CD14-positive monocyte (primary cell): ENCODE data around the gene FBL. TPM values are rescaled to one million over a fixed set of nuclear protein-coding genes. Genes with fewer than 3 reads are reported as not detected.

ENCODE experiments used
- DNase-seq, 3 donors: peaks; one replicate each; pipeline ENCODE4 v3.0.0-alpha.2; 2011 to 2022
- H2AFZ ChIP-seq: 2 replicates; pipeline ENCODE4 v1.6.0; 2012; ENCODE audit warnings: mild to moderate bottlenecking, low read depth, low read length, inconsistent platforms; ENCODE audit not compliant: insufficient read depth, poor library complexity, severe bottlenecking
- H3K27ac ChIP-seq, 2 donors: 1 replicate in 1 of 2; 2 replicates in 1 of 2; pipeline ENCODE4 v1.5.1; 2012 to 2013; ENCODE audit warnings: low read length in 2 of 2, control low read depth in 1 of 2, inconsistent platforms in 1 of 2, low read depth in 1 of 2, mild to moderate bottlenecking in 1 of 2
- H3K27me3 ChIP-seq, 2 donors: one replicate each; pipeline versions ENCODE4 v1.6.0 to v1.6.1; 2011 to 2013; ENCODE audit warnings: low read length in 2 of 2; ENCODE audit not compliant: control insufficient read depth in 2 of 2, insufficient read depth in 2 of 2
- H3K36me3 ChIP-seq, 2 donors: replicated peaks in 1 of 2; 1 replicate in 1 of 2; 2 replicates in 1 of 2; pipeline versions ENCODE4 v1.5.1 to v1.6.1; 2012 to 2013; ENCODE audit warnings: low read length in 2 of 2, control low read depth in 1 of 2, inconsistent platforms in 1 of 2, mild to moderate bottlenecking in 1 of 2; ENCODE audit not compliant: insufficient read depth in 2 of 2, control insufficient read depth in 1 of 2
- H3K4me1 ChIP-seq, 2 donors: 1 replicate in 1 of 2; 2 replicates in 1 of 2; pipeline versions ENCODE4 v1.5.1 to v1.6.1; 2012 to 2013; ENCODE audit warnings: low read length in 2 of 2, control low read depth in 1 of 2, inconsistent platforms in 1 of 2, mild to moderate bottlenecking in 1 of 2, moderate library complexity in 1 of 2; ENCODE audit not compliant: insufficient read depth in 2 of 2, control insufficient read depth in 1 of 2
- H3K4me2 ChIP-seq: replicated peaks from 2 replicates; pipeline ENCODE3; 2012; ENCODE audit warnings: low read length, moderate library complexity, mild to moderate bottlenecking; ENCODE audit not compliant: poor library complexity, severe bottlenecking; ENCODE audit errors: extremely low read depth
- H3K4me3 ChIP-seq, 3 experiments: fragments of 200-600 bp in 1 of 3; sonication (generic) in 1 of 3; replicated peaks in 1 of 3; 1 replicate in 2 of 3; 2 replicates in 1 of 3; pipeline ENCODE4 v1.5.1; 2011 to 2013; ENCODE audit warnings: low read length in 3 of 3, mild to moderate bottlenecking in 3 of 3, control low read depth in 2 of 3, low read depth in 2 of 3, inconsistent platforms in 1 of 3, moderate library complexity in 1 of 3
- H3K79me2 ChIP-seq: 2 replicates; pipeline ENCODE4 v1.6.0; 2012; ENCODE audit warnings: mild to moderate bottlenecking, control low read depth, inconsistent platforms, low read length, moderate library complexity; ENCODE audit not compliant: insufficient read depth
- H3K9ac ChIP-seq: 2 replicates; pipeline ENCODE4 v1.6.0; 2017; ENCODE audit warnings: low read length, mild to moderate bottlenecking; ENCODE audit not compliant: insufficient read depth, poor library complexity, severe bottlenecking
- H3K9me3 ChIP-seq, 2 donors: replicated peaks in 1 of 2; 1 replicate in 1 of 2; 2 replicates in 1 of 2; pipeline versions ENCODE4 v1.5.1 to v1.6.1; 2012 to 2013; ENCODE audit warnings: low read length in 2 of 2, control low read depth in 1 of 2; ENCODE audit not compliant: control insufficient read depth in 1 of 2, insufficient read depth in 1 of 2
- H4K20me1 ChIP-seq: 2 replicates; pipeline ENCODE4 v1.6.0; 2012; ENCODE audit warnings: mild to moderate bottlenecking, low read length, control low read depth, moderate library complexity; ENCODE audit not compliant: insufficient read depth
- H3K27ac Mint-ChIP-seq, 7 donors: one replicate each; pipeline ENCODE4 v1.8.0; 2020; ENCODE audit warnings: mild to moderate bottlenecking in 7 of 7, mixed read lengths in 7 of 7, moderate library complexity in 6 of 7, inconsistent platforms in 2 of 7
- H3K27me3 Mint-ChIP-seq, 3 donors: one replicate each; pipeline ENCODE4 v1.8.0; 2021 to 2022; ENCODE audit warnings: low read depth in 3 of 3, mild to moderate bottlenecking in 3 of 3, mixed read lengths in 3 of 3, moderate library complexity in 3 of 3, inconsistent platforms in 1 of 3
- H3K36me3 Mint-ChIP-seq, 2 donors: one replicate each; pipeline ENCODE4 v1.8.0; 2020; ENCODE audit warnings: mixed read lengths in 2 of 2, inconsistent platforms in 1 of 2, mild to moderate bottlenecking in 1 of 2
- H3K4me1 Mint-ChIP-seq: one replicate; pipeline ENCODE4 v1.8.0; 2020; ENCODE audit warnings: mild to moderate bottlenecking, mixed read lengths
- H3K4me3 Mint-ChIP-seq, 2 donors: one replicate each; pipeline ENCODE4 v1.8.0; 2020; ENCODE audit warnings: mild to moderate bottlenecking in 2 of 2, mixed read lengths in 2 of 2, moderate library complexity in 1 of 2
- H3K9me3 Mint-ChIP-seq, 7 donors: one replicate each; pipeline ENCODE4 v1.8.0; 2020 to 2022; ENCODE audit warnings: mixed read lengths in 7 of 7, mild to moderate bottlenecking in 6 of 7, moderate library complexity in 6 of 7, inconsistent platforms in 2 of 7
- CTCF ChIP-seq: fragments of 200-600 bp; IDR thresholded peaks from one replicate; pipeline ENCODE4 v1.8.0; 2022; ENCODE audit warnings: antibody characterized with exemption, mild to moderate bottlenecking
- WGBS: methylation state at CpG from one replicate; pipeline ENCODE4 v1.1.5; 2013; ENCODE audit warnings: missing lambda C conversion rate; ENCODE audit not compliant: insufficient coverage; 5-methylcytosine and 5-hydroxymethylcytosine counted together
- intact Hi-C, 2 donors: fragments of 100-400 bp; cut with micrococcal nuclease; formaldehyde crosslinking; loops; one replicate each; pipeline versions ENCODE4 v1.15.0 to v1.15.1; 2023
- polyA plus RNA-seq, 3 donors: library from polyadenylated mRNA; depleted of rRNA in 1 of 3; unstranded in 2 of 3; stranded (reverse) in 1 of 3; fragments of 300-500 nt in 2 of 3; fragments of >200 nt in 1 of 3; fragmentation: Illumina TruSeq in 2 of 3; gene quantifications; 1 replicate in 2 of 3; 2 replicates in 1 of 3; pipeline ENCODE4 v1.2.3, GENCODE V29; 2012 to 2021

Gene FBL
- polyA plus RNA-seq, 3 donors = 57.1 to 157 (median 60.3) TPM

- Histone ChIP-seq H3K4me2 (no peak overlapping the region), H3K79me2 (peaks cover 3% of the 10 kb centered on the region), H3K4me1 (peaks cover 32 to 47% of the 10 kb centered on the region in 2 donors), H3K36me3 (peaks cover 38 to 58% of the 10 kb centered on the region in 2 donors), H4K20me1 (peaks cover 8% of the 10 kb centered on the region), H2AFZ (no peak overlapping the region), H3K27me3 (no peaks in the 10 kb centered on the region), H3K27ac (no peak overlapping the region), H3K9ac (no peak overlapping the region), H3K9me3 (no peaks in the 10 kb centered on the region), H3K4me3 (no peak overlapping the region)
- Mint-ChIP-seq H3K4me1 (peaks cover 27% of the 10 kb centered on the region), H3K27me3 (peaks cover 0 to 1% (median 0%) of the 10 kb centered on the region in 3 donors), H3K27ac (no peak overlapping the region), H3K36me3 (peaks cover 37 to 60% of the 10 kb centered on the region in 2 donors), H3K4me3 (no peak overlapping the region), H3K9me3 (no peaks in the 10 kb centered on the region)
- DNase-seq = no peak
- WGBS = 98% methylated on average over 10 of the region's 13 CpGs
- TF ChIP-seq CTCF = no peak
- intact Hi-C loops = no loop called here
These were observed 19.0 kb downstream of the FBL start for GRCh38 chr19:39827216-39827615.

GRCh38 chr19:39826311-39826945 lies 19.8 kb downstream of the FBL start:
- intact Hi-C loops = no loop called here
- peaks cover 38 to 54% of the 10 kb centered on the region in 2 donors for H3K36me3 ChIP-seq
- peak overlapping the region in 1 of 7 donors; percentile 26 for H3K27ac Mint-ChIP-seq

More at GRCh38 chr19:39826311-39826945, 19.8 kb downstream of the FBL start:
- Histone ChIP-seq H2AFZ (no peak overlapping the region), H3K4me3 (no peak overlapping the region), H3K79me2 (peaks cover 3% of the 10 kb centered on the region), H3K27me3 (no peaks in the 10 kb centered on the region), H3K9ac (no peak overlapping the region), H4K20me1 (peaks cover under 1% of the 10 kb centered on the region), H3K9me3 (no peaks in the 10 kb centered on the region), H3K4me2 (no peak overlapping the region), H3K27ac (no peak overlapping the region), H3K4me1 (peaks cover 32 to 45% of the 10 kb centered on the region in 2 donors)
- no peak for DNase-seq
- TF ChIP-seq CTCF = no peak
- 96% methylated on average over 24 of the region's 35 CpGs for WGBS
- no peaks in the 10 kb centered on the region for H3K9me3 Mint-ChIP-seq
- H3K4me3 Mint-ChIP-seq = no peak overlapping the region
- peaks cover 23% of the 10 kb centered on the region for H3K4me1 Mint-ChIP-seq
- H3K36me3 Mint-ChIP-seq = peaks cover 35 to 58% of the 10 kb centered on the region in 2 donors
- H3K27me3 Mint-ChIP-seq = no peaks in the 10 kb centered on the region
